Keratinocyte (primary cell): ENCODE results near the gene FNDC10. TPM values are rescaled to one million over a fixed set of nuclear protein-coding genes. Genes with fewer than 3 reads are reported as not detected.

ENCODE experiments used
- DNase-seq: peaks from one replicate; pipeline ENCODE4 v3.0.0-alpha.2; 2011; ENCODE audit warnings: low read depth, missing footprints, low spot score
- FAIRE-seq: peaks from 2 replicates; lab custom pipeline; 2011; peaks lifted over from hg19 to GRCh38; lab: Jason Lieb, UNC
- H2AFZ ChIP-seq: 2 replicates; pipeline ENCODE4 v1.6.0; 2012; ENCODE audit warnings: low read length, control low read depth, inconsistent platforms; ENCODE audit not compliant: control insufficient read depth
- H3K27ac ChIP-seq: 2 replicates; pipeline ENCODE4 v1.5.1; 2011; ENCODE audit warnings: low read length; ENCODE audit not compliant: control insufficient read depth, insufficient read depth
- H3K27me3 ChIP-seq: 3 replicates; pipeline ENCODE4 v1.6.0; 2011; ENCODE audit warnings: low read length; ENCODE audit not compliant: control insufficient read depth, insufficient read depth; ENCODE audit errors: extremely low read depth
- H3K36me3 ChIP-seq, 2 experiments: 2 replicates in 1 of 2; 3 replicates in 1 of 2; pipeline ENCODE4 v1.5.1; 2011; ENCODE audit warnings: low read length in 2 of 2, mild to moderate bottlenecking in 1 of 2; ENCODE audit not compliant: control insufficient read depth in 2 of 2, insufficient read depth in 2 of 2; ENCODE audit errors: extremely low read depth in 1 of 2
- H3K4me1 ChIP-seq: 3 replicates; pipeline ENCODE4 v1.5.1; 2011; ENCODE audit warnings: low read length; ENCODE audit not compliant: control insufficient read depth, insufficient read depth; ENCODE audit errors: extremely low read depth
- H3K4me2 ChIP-seq: 3 replicates; pipeline ENCODE4 v1.6.0; 2011; ENCODE audit warnings: low read depth, low read length; ENCODE audit not compliant: control insufficient read depth, insufficient read depth; ENCODE audit errors: extremely low read depth
- H3K4me3 ChIP-seq, 3 experiments: fragments of 200-600 bp in 1 of 3; sonication (generic) in 1 of 3; 2 replicates in 2 of 3; 3 replicates in 1 of 3; pipeline ENCODE4 v1.5.1; 2011 to 2016; ENCODE audit warnings: low read length in 3 of 3, mild to moderate bottlenecking in 3 of 3, control low read depth in 2 of 3, inconsistent platforms in 1 of 3, low read depth in 1 of 3, mixed read lengths in 1 of 3, mixed run types in 1 of 3, moderate library complexity in 1 of 3; ENCODE audit not compliant: control insufficient read depth in 2 of 3, insufficient read depth in 2 of 3; ENCODE audit errors: extremely low read depth in 1 of 3
- H3K79me2 ChIP-seq: 2 replicates; pipeline ENCODE4 v1.6.0; 2012; ENCODE audit warnings: low read length; ENCODE audit not compliant: control insufficient read depth, insufficient read depth
- H3K9ac ChIP-seq: 3 replicates; pipeline ENCODE4 v1.6.0; 2011; ENCODE audit warnings: low read length; ENCODE audit not compliant: control insufficient read depth, insufficient read depth; ENCODE audit errors: extremely low read depth
- H3K9me1 ChIP-seq: 3 replicates; pipeline ENCODE4 v1.6.0; 2011; ENCODE audit warnings: low read length; ENCODE audit not compliant: control insufficient read depth, insufficient read depth; ENCODE audit errors: extremely low read depth
- H3K9me3 ChIP-seq: 2 replicates; pipeline ENCODE4 v1.5.1; 2012; ENCODE audit warnings: low read depth, low read length; ENCODE audit not compliant: control insufficient read depth
- H4K20me1 ChIP-seq: 3 replicates; pipeline ENCODE4 v1.6.0; 2011; ENCODE audit warnings: low read length; ENCODE audit not compliant: control insufficient read depth, insufficient read depth; ENCODE audit errors: extremely low read depth
- EZH2 ChIP-seq: IDR thresholded peaks from one replicate; pipeline ENCODE4 v1.6.1; 2012; ENCODE audit warnings: inconsistent platforms, mild to moderate bottlenecking, low read length, moderate library complexity
- dilution Hi-C: fragments of 300-500 bp; cut with MboI; formaldehyde crosslinking; loops from one replicate; pipeline ENCODE4 v1.7.0; 2020; ENCODE audit warnings: low sequenced_read_pairs; ENCODE audit not compliant: extremely low pct_ligation_motif_present
- polyA plus RNA-seq, 5 experiments: library from polyadenylated mRNA; depleted of rRNA in 3 of 5; stranded (reverse) in 3 of 5; stranded (forward) in 1 of 5; unstranded in 1 of 5; fragments of >200 nt; gene quantifications; 1 replicate in 1 of 5; 2 replicates in 3 of 5; 3 replicates in 1 of 5; pipeline versions ENCODE4 v1.2.1 to v1.2.3, GENCODE V29; 2011 to 2012; ENCODE audit warnings: missing spikeins in 2 of 5, low read depth in 1 of 5, low replicate concordance in 1 of 5
- TF ChIP-seq, protein P1 (sequence below), 3 experiments: IDR thresholded peaks in 1 of 3; conservative IDR thresholded peaks in 1 of 3; optimal IDR thresholded peaks in 1 of 3; 2 replicates in 2 of 3; 3 replicates in 1 of 3; pipeline versions ENCODE3 to v1.5.1; 2011; ENCODE audit warnings: low read length in 3 of 3, mild to moderate bottlenecking in 3 of 3, moderate library complexity in 2 of 3, control low read depth in 1 of 3, inconsistent platforms in 1 of 3; ENCODE audit not compliant: insufficient read depth in 2 of 3; ENCODE audit errors: extremely low read depth in 1 of 3

Gene FNDC10
- polyA plus RNA-seq, 1 donor (not counting 4 experiments of a cell fraction or from before 2014, with no cell fraction given), result 1.2 TPM

GRCh38 chr1:1561801-1562470 is 38.0 kb downstream of the FNDC10 start:
- Histone ChIP-seq H3K36me3 (peaks cover 25 to 40% of the 10 kb centered on the region in 2 experiments), H3K4me3 (no peak overlapping the region), H3K27me3 (no peaks in the 10 kb centered on the region), H3K79me2 (peaks cover 73% of the 10 kb centered on the region), H3K9ac (no peak overlapping the region), H3K4me2 (no peak overlapping the region), H4K20me1 (peaks cover 17% of the 10 kb centered on the region), H3K9me1 (no peaks in the 10 kb centered on the region), H2AFZ (no peak overlapping the region), H3K9me3 (no peaks in the 10 kb centered on the region), H3K4me1 (no peaks in the 10 kb centered on the region), H3K27ac (no peak overlapping the region)
- TF ChIP-seq, protein P1, sequence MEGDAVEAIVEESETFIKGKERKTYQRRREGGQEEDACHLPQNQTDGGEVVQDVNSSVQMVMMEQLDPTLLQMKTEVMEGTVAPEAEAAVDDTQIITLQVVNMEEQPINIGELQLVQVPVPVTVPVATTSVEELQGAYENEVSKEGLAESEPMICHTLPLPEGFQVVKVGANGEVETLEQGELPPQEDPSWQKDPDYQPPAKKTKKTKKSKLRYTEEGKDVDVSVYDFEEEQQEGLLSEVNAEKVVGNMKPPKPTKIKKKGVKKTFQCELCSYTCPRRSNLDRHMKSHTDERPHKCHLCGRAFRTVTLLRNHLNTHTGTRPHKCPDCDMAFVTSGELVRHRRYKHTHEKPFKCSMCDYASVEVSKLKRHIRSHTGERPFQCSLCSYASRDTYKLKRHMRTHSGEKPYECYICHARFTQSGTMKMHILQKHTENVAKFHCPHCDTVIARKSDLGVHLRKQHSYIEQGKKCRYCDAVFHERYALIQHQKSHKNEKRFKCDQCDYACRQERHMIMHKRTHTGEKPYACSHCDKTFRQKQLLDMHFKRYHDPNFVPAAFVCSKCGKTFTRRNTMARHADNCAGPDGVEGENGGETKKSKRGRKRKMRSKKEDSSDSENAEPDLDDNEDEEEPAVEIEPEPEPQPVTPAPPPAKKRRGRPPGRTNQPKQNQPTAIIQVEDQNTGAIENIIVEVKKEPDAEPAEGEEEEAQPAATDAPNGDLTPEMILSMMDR (optimal IDR thresholded peaks at IDR 0.05 in 1 of 3, IDR thresholded peaks at IDR 0.05 in 1 of 3, conservative IDR thresholded peaks at IDR 0.05 in 1 of 3; ENCODE audit: extremely low read depth in 1 of 3, insufficient read depth in 2 of 3, low read length in 3 of 3), result no peak
- no peak for TF ChIP-seq EZH2
- dilution Hi-C loops, result no loop called here
- no peak for FAIRE-seq
- no peak for DNase-seq

- H3K36me3 ChIP-seq, result peaks cover 23 to 30% of the 10 kb centered on the region in 2 experiments
- no peak for DNase-seq
- no peaks in the 10 kb centered on the region for H3K9me3 ChIP-seq
- no peak for FAIRE-seq
- TF ChIP-seq EZH2, result no peak
- TF ChIP-seq, protein P1 (optimal IDR thresholded peaks at IDR 0.05 in 1 of 3, IDR thresholded peaks at IDR 0.05 in 1 of 3, conservative IDR thresholded peaks at IDR 0.05 in 1 of 3; ENCODE audit: extremely low read depth in 1 of 3, insufficient read depth in 2 of 3, low read length in 3 of 3), result no peak
- dilution Hi-C loops, result no loop called here
- no peaks in the 10 kb centered on the region for H3K27me3 ChIP-seq
- peaks cover 58% of the 10 kb centered on the region for H3K79me2 ChIP-seq
- H4K20me1 ChIP-seq, result peaks cover 12% of the 10 kb centered on the region
- H3K9me1 ChIP-seq, result no peaks in the 10 kb centered on the region
- no peak overlapping the region for H3K27ac ChIP-seq
- H3K9ac ChIP-seq, result no peak overlapping the region
- no peak overlapping the region for H3K4me3 ChIP-seq
- H3K4me1 ChIP-seq, result peaks cover under 1% of the 10 kb centered on the region
- H2AFZ ChIP-seq, result no peak overlapping the region
- H3K4me2 ChIP-seq, result no peak overlapping the region
Observed at GRCh38 chr1:1560178-1560577, 39.8 kb downstream of the FNDC10 start.
